Natural killer cell (primary cell): ENCODE results near the gene KNOP1. TPM values are rescaled to one million over a fixed set of nuclear protein-coding genes. Genes with fewer than 3 reads are reported as not detected.

ENCODE experiments used
- ATAC-seq, 3 donors: fragments of 150-1000 bp in 2 of 3; fragments of 200-7000 bp in 1 of 3; cut with Tn5 transposase; 1 replicate in 1 of 3; 2 replicates in 2 of 3; pipeline ENCODE4 v1.10.0; 2021; ENCODE audit warnings: mild to moderate bottlenecking in 2 of 3, moderate library complexity in 2 of 3
- DNase-seq, 2 donors: peaks; one replicate each; pipeline versions ENCODE4 v3.0.0 to v3.0.0-alpha.2; 2013 to 2021; ENCODE audit warnings: mixed read lengths in 1 of 2
- H3K27ac ChIP-seq: one replicate; pipeline ENCODE4 v1.5.1; 2013; ENCODE audit warnings: mild to moderate bottlenecking, low read length
- H3K27me3 ChIP-seq: one replicate; pipeline ENCODE4 v1.6.1; 2013; ENCODE audit warnings: low read length; ENCODE audit not compliant: control insufficient read depth, insufficient read depth
- H3K36me3 ChIP-seq: one replicate; pipeline ENCODE4 v1.6.1; 2013; ENCODE audit warnings: low read length; ENCODE audit not compliant: control insufficient read depth, insufficient read depth
- H3K4me1 ChIP-seq: one replicate; pipeline ENCODE4 v1.6.1; 2013; ENCODE audit warnings: low read length; ENCODE audit not compliant: control insufficient read depth, insufficient read depth
- H3K4me3 ChIP-seq: one replicate; pipeline ENCODE4 v1.5.1; 2013; ENCODE audit warnings: low read length
- H3K9me3 ChIP-seq: one replicate; pipeline ENCODE4 v1.6.1; 2013; ENCODE audit warnings: low read length; ENCODE audit not compliant: control insufficient read depth, insufficient read depth
- H3K27ac Mint-ChIP-seq, 2 donors: one replicate each; pipeline ENCODE4 v1.8.0; 2022; ENCODE audit warnings: mild to moderate bottlenecking in 2 of 2, mixed read lengths in 2 of 2, moderate library complexity in 1 of 2
- H3K27me3 Mint-ChIP-seq, 2 donors: one replicate each; pipeline ENCODE4 v1.8.0; 2022; ENCODE audit warnings: low read depth in 2 of 2, mixed read lengths in 2 of 2
- H3K36me3 Mint-ChIP-seq: one replicate; pipeline ENCODE4 v1.8.0; 2022; ENCODE audit warnings: mixed read lengths
- H3K4me1 Mint-ChIP-seq, 2 donors: one replicate each; pipeline ENCODE4 v1.8.0; 2022; ENCODE audit warnings: mixed read lengths in 2 of 2
- H3K4me3 Mint-ChIP-seq: one replicate; pipeline ENCODE4 v1.8.0; 2022; ENCODE audit warnings: mild to moderate bottlenecking, moderate library complexity, mixed read lengths
- H3K9me3 Mint-ChIP-seq, 2 donors: one replicate each; pipeline ENCODE4 v1.8.0; 2022; ENCODE audit warnings: mixed read lengths in 2 of 2
- CTCF ChIP-seq: fragments of 200-600 bp; IDR thresholded peaks from one replicate; pipeline ENCODE4 v1.8.0; 2022; ENCODE audit warnings: antibody characterized with exemption
- WGBS: methylation state at CpG from one replicate; pipeline ENCODE4 v1.1.7; 2013; ENCODE audit warnings: missing lambda C conversion rate; ENCODE audit not compliant: insufficient coverage; 5-methylcytosine and 5-hydroxymethylcytosine counted together
- intact Hi-C: fragments of 100-400 bp; cut with micrococcal nuclease; formaldehyde crosslinking; loops from one replicate; pipeline ENCODE4 v1.14.2; 2022
- total RNA-seq, 4 donors: library from RNA; stranded (reverse); fragments of 120-200 nt in 1 of 4; gene quantifications; one replicate each; pipeline versions ENCODE4 v1.2.3 to v1.2.4, GENCODE V29; 2013 to 2022

The KNOP1 gene
- total RNA-seq, 3 donors from 2014 or later (not counting 1 experiment from before 2014, with no cell fraction given), result 5.6 to 8.0 (median 6.9) TPM

- ATAC-seq (no peak), DNase-seq (no peak)
- H3K36me3 ChIP-seq, result peaks cover 14% of the 10 kb centered on the region
- Mint-ChIP-seq H3K27me3 (no peaks in the 10 kb centered on the region), H3K4me3 (no peak overlapping the region), H3K36me3 (peaks cover 6% of the 10 kb centered on the region), H3K4me1 (no peaks in the 10 kb centered on the region), H3K9me3 (no peaks in the 10 kb centered on the region), H3K27ac (no peak overlapping the region)
- no peaks in the 10 kb centered on the region for H3K4me1 ChIP-seq
- no peak for TF ChIP-seq CTCF
- H3K27me3 ChIP-seq, result no peaks in the 10 kb centered on the region
- H3K27ac ChIP-seq, result no peak overlapping the region
- H3K9me3 ChIP-seq, result no peaks in the 10 kb centered on the region
- intact Hi-C loops, result no loop called here
- 97% methylated on average over 4 of the region's 7 CpGs for WGBS
- no peak overlapping the region for H3K4me3 ChIP-seq
Observed at GRCh38 chr16:19678804-19679203, 39.2 kb downstream of the KNOP1 start.

GRCh38 chr16:19677402-19677801 lies 40.6 kb downstream of the KNOP1 start:
- TF ChIP-seq CTCF, result no peak
- H3K4me1 Mint-ChIP-seq, result no peaks in the 10 kb centered on the region
- H3K27ac Mint-ChIP-seq, result no peak overlapping the region
- H3K27me3 Mint-ChIP-seq, result no peaks in the 10 kb centered on the region
- Histone ChIP-seq H3K36me3 (peaks cover 4% of the 10 kb centered on the region), H3K27ac (no peak overlapping the region), H3K4me3 (no peak overlapping the region), H3K27me3 (no peaks in the 10 kb centered on the region), H3K9me3 (no peaks in the 10 kb centered on the region), H3K4me1 (no peaks in the 10 kb centered on the region)
- H3K9me3 Mint-ChIP-seq, result no peaks in the 10 kb centered on the region
- WGBS, result 84% methylated on average over 7 of the region's 7 CpGs
- H3K36me3 Mint-ChIP-seq, result peaks cover 6% of the 10 kb centered on the region
- H3K4me3 Mint-ChIP-seq, result no peak overlapping the region
- ATAC-seq (no peak), DNase-seq (no peak)
- intact Hi-C loops, result no loop called here

- no peak for TF ChIP-seq CTCF
Observed at GRCh38 chr16:19674485-19674884, 43.5 kb downstream of the KNOP1 start.

GRCh38 chr16:19672378-19672777 lies 45.6 kb downstream of the KNOP1 start:
- WGBS, result 98% methylated on average over 4 of the region's 4 CpGs

More at GRCh38 chr16:19674485-19674884, 43.5 kb downstream of the KNOP1 start:
- peaks cover 6% of the 10 kb centered on the region for H3K36me3 Mint-ChIP-seq
- no peaks in the 10 kb centered on the region for H3K27me3 ChIP-seq
- H3K27ac ChIP-seq, result no peak overlapping the region
- H3K4me3 ChIP-seq, result no peak overlapping the region
- ATAC-seq, result no peak
- H3K27ac Mint-ChIP-seq, result no peak overlapping the region
- no peak for DNase-seq
- peaks cover 12% of the 10 kb centered on the region for H3K36me3 ChIP-seq
- H3K9me3 ChIP-seq, result no peaks in the 10 kb centered on the region
- intact Hi-C loops, result no loop called here
- H3K27me3 Mint-ChIP-seq, result no peaks in the 10 kb centered on the region
- H3K4me1 ChIP-seq, result no peaks in the 10 kb centered on the region
- WGBS, result 93% methylated on average over 4 of the region's 5 CpGs
- no peaks in the 10 kb centered on the region for H3K4me1 Mint-ChIP-seq
- H3K9me3 Mint-ChIP-seq, result no peaks in the 10 kb centered on the region
- no peak overlapping the region for H3K4me3 Mint-ChIP-seq

More at GRCh38 chr16:19672378-19672777, 45.6 kb downstream of the KNOP1 start:
- H3K27me3 ChIP-seq, result no peaks in the 10 kb centered on the region
- intact Hi-C loops, result no loop called here
- H3K36me3 ChIP-seq, result peaks cover 25% of the 10 kb centered on the region
- TF ChIP-seq CTCF, result no peak
- no peak overlapping the region for H3K4me3 Mint-ChIP-seq
- H3K4me1 ChIP-seq, result no peaks in the 10 kb centered on the region
- DNase-seq, result no peak
- H3K27me3 Mint-ChIP-seq, result no peaks in the 10 kb centered on the region
- H3K4me3 ChIP-seq, result no peak overlapping the region
- H3K27ac Mint-ChIP-seq, result no peak overlapping the region
- no peak overlapping the region for H3K27ac ChIP-seq
- ATAC-seq, result no peak
- peaks cover 6% of the 10 kb centered on the region for H3K36me3 Mint-ChIP-seq
- no peaks in the 10 kb centered on the region for H3K9me3 Mint-ChIP-seq
- H3K4me1 Mint-ChIP-seq, result no peaks in the 10 kb centered on the region
- no peaks in the 10 kb centered on the region for H3K9me3 ChIP-seq
